BJ (cell line): ENCODE measurements around the gene GRM7. TPM values are rescaled to one million over a fixed set of nuclear protein-coding genes. Genes with fewer than 3 reads are reported as not detected.

Source experiments
- CTCF ChIA-PET: fragments of 350-600 bp; formaldehyde crosslinking; extraction: SDS; loops from one replicate; lab custom pipeline; 2021; ENCODE audit warnings: antibody characterized with exemption, inconsistent platforms; lab: Yijun Ruan, JAX
- POLR2A ChIA-PET: fragments of 300-600 bp; sonication (Branson Sonifier 250); formaldehyde crosslinking; extraction: SDS; loops from one replicate; lab custom pipeline; 2021; ENCODE audit warnings: antibody characterized with exemption; lab: Charles Lee
- DNase-seq: peaks from one replicate; pipeline ENCODE4 v3.0.0-alpha.2; 2011; ENCODE audit warnings: low read depth
- H3K27me3 ChIP-seq: 2 replicates; pipeline ENCODE4 v1.6.0; 2011; ENCODE audit warnings: low read length; ENCODE audit not compliant: control insufficient read depth, insufficient read depth
- H3K36me3 ChIP-seq: 2 replicates; pipeline ENCODE4 v1.5.1; 2011; ENCODE audit warnings: low read length; ENCODE audit not compliant: control insufficient read depth, insufficient read depth
- H3K4me3 ChIP-seq: 2 replicates; pipeline ENCODE4 v1.5.1; 2011; ENCODE audit warnings: low read depth, mild to moderate bottlenecking, control low read depth, low read length
- CTCF ChIP-seq: IDR thresholded peaks from 2 replicates; pipeline ENCODE4 v1.5.1; 2011; ENCODE audit warnings: low read depth, mild to moderate bottlenecking, control low read depth, inconsistent platforms, low read length, moderate library complexity; ENCODE audit not compliant: insufficient read depth
- polyA minus RNA-seq: library from RNA; depleted of rRNA, polyadenylated mRNA; stranded (reverse); fragments of >200 nt; gene quantifications from 2 replicates; pipeline ENCODE4 v1.2.3, GENCODE V29; 2011; rRNA and poly(A)+ RNA removed
- polyA plus RNA-seq: library from polyadenylated mRNA; depleted of rRNA; stranded (reverse); fragments of >200 nt; gene quantifications from 2 replicates; pipeline ENCODE4 v1.2.3, GENCODE V29; 2011; rRNA removed

GRM7 gene
- not detected in 2 replicates for polyA plus RNA-seq
- not detected in 2 replicates for polyA minus RNA-seq

GRCh38 chr3:6860954-6861624, at the start of gene GRM7:
Gene GRM7 (plus strand): TSS chr3:6861115.
- DNase-seq, result no peak
- Histone ChIP-seq H3K36me3 (no peaks in the 10 kb centered on the region), H3K27me3 (no peaks in the 10 kb centered on the region), H3K4me3 (no peak within 1 kb of the TSS)
- POLR2A ChIA-PET, result no interaction called here
- CTCF ChIA-PET, result no interaction called here
- no peak for TF ChIP-seq CTCF

GRCh38 chr3:6821411-6821810, 39.5 kb upstream of the GRM7 start:
- Histone ChIP-seq H3K4me3 (no peak overlapping the region), H3K27me3 (no peaks in the 10 kb centered on the region), H3K36me3 (no peaks in the 10 kb centered on the region)
- ChIA-PET CTCF (no interaction called here), POLR2A (no interaction called here)
- TF ChIP-seq CTCF, result no peak
- no peak for DNase-seq

- ChIA-PET CTCF (no interaction called here), POLR2A (no interaction called here)
- no peak for DNase-seq
- H3K4me3 ChIP-seq, result no peak overlapping the region
- no peak for TF ChIP-seq CTCF
- H3K27me3 ChIP-seq, result no peaks in the 10 kb centered on the region
- H3K36me3 ChIP-seq, result no peaks in the 10 kb centered on the region
These were observed 35.4 kb upstream of the GRM7 start for GRCh38 chr3:6825524-6825923.

GRCh38 chr3:6827453-6827852, 33.5 kb upstream of the GRM7 start:
- no peak overlapping the region for H3K4me3 ChIP-seq
- no peaks in the 10 kb centered on the region for H3K27me3 ChIP-seq
- no peak for DNase-seq
- CTCF ChIA-PET, result no interaction called here
- TF ChIP-seq CTCF, result no peak
- POLR2A ChIA-PET, result no interaction called here
- no peaks in the 10 kb centered on the region for H3K36me3 ChIP-seq

- POLR2A ChIA-PET, result no interaction called here
- no peaks in the 10 kb centered on the region for H3K27me3 ChIP-seq
- DNase-seq, result no peak
- H3K36me3 ChIP-seq, result no peaks in the 10 kb centered on the region
- no peak overlapping the region for H3K4me3 ChIP-seq
- CTCF ChIA-PET, result no interaction called here
- TF ChIP-seq CTCF, result no peak
These were observed 16.2 kb upstream of the GRM7 start for GRCh38 chr3:6844723-6845122.
